Left ventricle myocardium inferior (tissue), 1 donor: ENCODE results near the gene THADA. TPM values are rescaled to one million over a fixed set of nuclear protein-coding genes. Genes with fewer than 3 reads are reported as not detected.

ENCODE experiments used
- DNase-seq: peaks from one replicate; pipeline ENCODE4 v3.0.0-alpha.2; 2020
- H3K27ac ChIP-seq: fragments of 200-600 bp; replicated peaks from 2 replicates; pipeline ENCODE4 v1.8.0; 2021
- H3K27me3 ChIP-seq: fragments of 200-600 bp; 2 replicates; pipeline ENCODE4 v1.8.0; 2021; ENCODE audit warnings: low read depth
- H3K36me3 ChIP-seq: fragments of 200-600 bp; 2 replicates; pipeline ENCODE4 v1.8.0; 2021
- H3K4me1 ChIP-seq: fragments of 200-600 bp; 2 replicates; pipeline ENCODE4 v1.8.0; 2021
- H3K4me3 ChIP-seq: fragments of 200-600 bp; 2 replicates; pipeline ENCODE4 v1.8.0; 2021; ENCODE audit warnings: mild to moderate bottlenecking, moderate library complexity
- H3K9me3 ChIP-seq: fragments of 200-600 bp; replicated peaks from 2 replicates; pipeline ENCODE4 v1.8.0; 2021
- CTCF ChIP-seq: fragments of 200-600 bp; IDR thresholded peaks from 2 replicates; pipeline ENCODE4 v1.8.0; 2021; ENCODE audit warnings: antibody characterized with exemption, mild to moderate bottlenecking, borderline replicate concordance
- intact Hi-C: fragments of 100-400 bp; cut with micrococcal nuclease; formaldehyde crosslinking; loops from one replicate; pipeline ENCODE4 v1.11.0; 2022
- total RNA-seq: library from RNA; stranded (reverse); fragmentation: NEBNext Ultra II Directional; extraction: Animal tissue kit (Norgen Biotek cat#: 25700); gene quantifications from one replicate; pipeline ENCODE4 v1.2.1, GENCODE V29; 2021
- donor health status: DM: no; HTN: yes; CAD: no; lungs with severe emphysema.

THADA gene
- total RNA-seq, 1 donor from 2014 or later: 15.4 TPM

- intact Hi-C loops: no loop called here
- no peak for TF ChIP-seq CTCF
- no peak for DNase-seq
- H3K4me3 ChIP-seq: no peak overlapping the region
- H3K27ac ChIP-seq: peak overlapping the region; percentile 67
- no peaks in the 10 kb centered on the region for H3K9me3 ChIP-seq
- peaks cover 62% of the 10 kb centered on the region for H3K4me1 ChIP-seq
- H3K36me3 ChIP-seq: no peaks in the 10 kb centered on the region
- H3K27me3 ChIP-seq: no peaks in the 10 kb centered on the region
Observed at GRCh38 chr2:43518181-43518580, 77.7 kb downstream of the THADA start.

DNA sequence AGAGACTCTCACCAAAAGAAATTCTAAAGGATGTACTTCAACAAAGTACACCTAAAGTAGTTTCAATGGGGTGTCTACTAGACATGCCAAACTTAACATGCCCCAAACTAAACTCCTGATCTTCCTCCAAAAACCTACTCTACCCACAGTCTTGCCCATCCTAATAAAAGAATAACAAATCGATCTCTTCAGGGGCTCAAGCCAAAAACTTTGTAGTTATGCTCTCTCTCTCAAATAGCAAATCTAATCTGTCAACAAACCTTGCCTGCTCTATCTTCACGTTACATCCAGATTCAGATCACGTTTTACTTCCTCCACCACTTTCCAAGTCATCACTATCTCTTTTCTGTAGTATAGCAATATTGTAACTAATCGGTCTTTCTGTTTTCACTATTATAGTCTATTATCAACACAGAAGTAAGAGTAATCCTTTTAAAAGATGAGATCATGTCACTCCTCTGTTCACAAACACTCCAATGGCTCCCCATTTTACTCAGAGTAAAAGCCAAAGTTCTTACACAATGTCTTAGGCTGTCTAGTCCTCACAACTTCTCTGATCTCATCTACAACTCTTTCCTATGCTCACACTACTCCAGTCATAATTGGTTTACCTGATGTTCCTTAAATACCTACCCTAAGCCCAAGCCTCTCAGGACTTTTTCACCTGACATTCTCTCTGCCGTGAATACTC is 79.9 kb downstream of the THADA start:
- DNase-seq: no peak
- H3K9me3 ChIP-seq: no peaks in the 10 kb centered on the region
- H3K27me3 ChIP-seq: no peaks in the 10 kb centered on the region
- TF ChIP-seq CTCF: no peak
- H3K36me3 ChIP-seq: peaks cover 2% of the 10 kb centered on the region
- peaks cover 79% of the 10 kb centered on the region for H3K4me1 ChIP-seq
- intact Hi-C loops: no loop called here
- peak overlapping the region; percentile 67 for H3K27ac ChIP-seq
- peak overlapping the region; percentile 16 for H3K4me3 ChIP-seq

GRCh38 chr2:43515248-43515647 is 80.6 kb downstream of the THADA start:
- TF ChIP-seq CTCF: no peak
- peaks cover 2% of the 10 kb centered on the region for H3K36me3 ChIP-seq
- H3K27ac ChIP-seq: peak overlapping the region; percentile 67
- peaks cover 77% of the 10 kb centered on the region for H3K4me1 ChIP-seq
- no peak for DNase-seq
- H3K4me3 ChIP-seq: no peak overlapping the region
- H3K9me3 ChIP-seq: no peaks in the 10 kb centered on the region
- H3K27me3 ChIP-seq: no peaks in the 10 kb centered on the region
- intact Hi-C loops: no loop called here

DNA sequence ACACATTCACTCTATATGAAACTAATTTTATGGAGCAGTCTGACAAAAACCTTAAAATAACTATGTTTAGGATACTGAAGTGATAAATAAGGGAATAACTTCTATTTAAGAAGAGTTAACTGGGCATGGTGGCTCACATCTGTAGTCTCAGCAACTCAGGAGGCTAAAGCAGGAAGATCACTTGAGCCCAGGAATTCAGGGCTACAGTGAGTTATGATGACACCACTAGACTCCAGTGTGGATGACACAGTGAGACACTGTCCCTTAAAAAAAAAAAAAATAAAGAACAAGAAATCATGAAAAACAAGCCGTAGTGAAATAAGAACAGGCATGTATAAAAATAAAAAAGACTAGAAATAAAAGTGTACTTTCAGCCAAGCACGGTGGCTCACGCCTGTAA is 82.0 kb downstream of the THADA start:
- H3K27me3 ChIP-seq: no peaks in the 10 kb centered on the region
- no peaks in the 10 kb centered on the region for H3K9me3 ChIP-seq
- H3K4me1 ChIP-seq: peaks cover 63% of the 10 kb centered on the region
- peaks cover 2% of the 10 kb centered on the region for H3K36me3 ChIP-seq
- no peak for DNase-seq
- peak overlapping the region; percentile 74 for H3K27ac ChIP-seq
- no peak for TF ChIP-seq CTCF
- intact Hi-C loops: no loop called here
- no peak overlapping the region for H3K4me3 ChIP-seq

GRCh38 chr2:43513216-43513615 is 82.6 kb downstream of the THADA start:
- Histone ChIP-seq H3K27ac (peak overlapping the region; percentile 74), H3K4me1 (peaks cover 57% of the 10 kb centered on the region)

More at GRCh38 chr2:43513216-43513615, 82.6 kb downstream of the THADA start:
- intact Hi-C loops: no loop called here
- no peak for DNase-seq
- Histone ChIP-seq H3K4me3 (no peak overlapping the region), H3K27me3 (no peaks in the 10 kb centered on the region), H3K36me3 (peaks cover 5% of the 10 kb centered on the region), H3K9me3 (no peaks in the 10 kb centered on the region)
- TF ChIP-seq CTCF: no peak
